Keratinocyte (primary cell): ENCODE data around the gene SLC38A3.

Source experiments
- EZH2 ChIP-seq: IDR thresholded peaks from one replicate; pipeline ENCODE4 v1.6.1; 2012; ENCODE audit warnings: inconsistent platforms, mild to moderate bottlenecking, low read length, moderate library complexity
- TF ChIP-seq, protein P1 (sequence below), 3 experiments: IDR thresholded peaks in 1 of 3; conservative IDR thresholded peaks in 1 of 3; optimal IDR thresholded peaks in 1 of 3; 2 replicates in 2 of 3; 3 replicates in 1 of 3; pipeline versions ENCODE3 to v1.5.1; 2011; ENCODE audit warnings: low read length in 3 of 3, mild to moderate bottlenecking in 3 of 3, moderate library complexity in 2 of 3, control low read depth in 1 of 3, inconsistent platforms in 1 of 3; ENCODE audit not compliant: insufficient read depth in 2 of 3; ENCODE audit errors: extremely low read depth in 1 of 3

DNA sequence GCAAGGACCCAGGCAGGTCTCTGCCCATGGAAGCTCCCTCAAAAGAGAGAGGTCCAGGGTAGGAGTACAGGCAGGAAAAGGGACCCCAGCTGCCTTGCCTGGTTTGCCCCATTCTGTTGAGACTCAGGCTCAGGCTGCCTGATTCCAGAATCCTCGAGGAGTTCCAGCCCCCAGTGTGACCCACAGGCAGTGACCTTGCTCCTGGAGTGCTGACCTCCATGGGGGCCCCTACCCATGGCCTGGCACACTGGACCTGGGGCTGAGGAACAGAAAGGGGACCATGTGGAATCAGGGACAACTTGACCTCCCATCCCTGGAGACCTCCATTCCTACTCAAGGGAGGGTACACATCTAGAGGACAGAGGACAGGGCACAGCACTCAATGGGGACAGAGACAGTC lies 60.5 kb downstream of the SLC38A3 start:
- TF ChIP-seq EZH2, result no peak
- TF ChIP-seq, protein P1, sequence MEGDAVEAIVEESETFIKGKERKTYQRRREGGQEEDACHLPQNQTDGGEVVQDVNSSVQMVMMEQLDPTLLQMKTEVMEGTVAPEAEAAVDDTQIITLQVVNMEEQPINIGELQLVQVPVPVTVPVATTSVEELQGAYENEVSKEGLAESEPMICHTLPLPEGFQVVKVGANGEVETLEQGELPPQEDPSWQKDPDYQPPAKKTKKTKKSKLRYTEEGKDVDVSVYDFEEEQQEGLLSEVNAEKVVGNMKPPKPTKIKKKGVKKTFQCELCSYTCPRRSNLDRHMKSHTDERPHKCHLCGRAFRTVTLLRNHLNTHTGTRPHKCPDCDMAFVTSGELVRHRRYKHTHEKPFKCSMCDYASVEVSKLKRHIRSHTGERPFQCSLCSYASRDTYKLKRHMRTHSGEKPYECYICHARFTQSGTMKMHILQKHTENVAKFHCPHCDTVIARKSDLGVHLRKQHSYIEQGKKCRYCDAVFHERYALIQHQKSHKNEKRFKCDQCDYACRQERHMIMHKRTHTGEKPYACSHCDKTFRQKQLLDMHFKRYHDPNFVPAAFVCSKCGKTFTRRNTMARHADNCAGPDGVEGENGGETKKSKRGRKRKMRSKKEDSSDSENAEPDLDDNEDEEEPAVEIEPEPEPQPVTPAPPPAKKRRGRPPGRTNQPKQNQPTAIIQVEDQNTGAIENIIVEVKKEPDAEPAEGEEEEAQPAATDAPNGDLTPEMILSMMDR (optimal IDR thresholded peaks at IDR 0.05 in 1 of 3, IDR thresholded peaks at IDR 0.05 in 1 of 3, conservative IDR thresholded peaks at IDR 0.05 in 1 of 3; ENCODE audit: extremely low read depth in 1 of 3, insufficient read depth in 2 of 3, low read length in 3 of 3), result no peak
